GM23248 (cell line): ENCODE measurements around the gene PRR5L. TPM values are rescaled to one million over a fixed set of nuclear protein-coding genes. Genes with fewer than 3 reads are reported as not detected.

Source experiments
- DNase-seq: peaks from one replicate; pipeline ENCODE4 v3.0.0-alpha.2; 2015
- H2AFZ ChIP-seq: fragments of 200-600 bp; sonication (generic); 2 replicates; pipeline ENCODE4 v1.6.1; 2016; ENCODE audit warnings: antibody characterized with exemption
- H3F3A ChIP-seq: fragments of 200-600 bp; sonication (generic); 2 replicates; pipeline ENCODE4 v1.6.1; 2016; ENCODE audit warnings: mild to moderate bottlenecking, antibody characterized with exemption, mixed run types; ENCODE audit not compliant: insufficient read depth
- H3K27ac ChIP-seq: fragments of 200-600 bp; sonication (generic); 2 replicates; pipeline ENCODE4 v1.5.1; 2016; ENCODE audit warnings: mild to moderate bottlenecking
- H3K27me3 ChIP-seq: fragments of 200-600 bp; sonication (generic); replicated peaks from 2 replicates; pipeline ENCODE4 v1.6.1; 2016; ENCODE audit warnings: mild to moderate bottlenecking; ENCODE audit not compliant: insufficient read depth
- H3K36me3 ChIP-seq: fragments of 200-600 bp; sonication (generic); 2 replicates; pipeline ENCODE4 v1.6.1; 2016; ENCODE audit warnings: low read depth, mild to moderate bottlenecking
- H3K4me1 ChIP-seq: fragments of 200-600 bp; sonication (generic); 2 replicates; pipeline ENCODE4 v1.6.1; 2016; ENCODE audit warnings: mild to moderate bottlenecking; ENCODE audit not compliant: insufficient read depth
- H3K4me2 ChIP-seq: fragments of 200-600 bp; sonication (generic); one replicate; pipeline ENCODE4 v1.6.1; 2016; ENCODE audit warnings: mild to moderate bottlenecking; ENCODE audit not compliant: unreplicated experiment
- H3K4me3 ChIP-seq: fragments of 200-600 bp; sonication (generic); 2 replicates; pipeline ENCODE4 v1.5.1; 2016; ENCODE audit warnings: mild to moderate bottlenecking
- H3K79me2 ChIP-seq: fragments of 200-600 bp; sonication (generic); 2 replicates; pipeline ENCODE4 v1.6.1; 2016; ENCODE audit warnings: mild to moderate bottlenecking; ENCODE audit not compliant: insufficient read depth
- H3K9ac ChIP-seq: fragments of 200-600 bp; sonication (generic); 2 replicates; pipeline ENCODE4 v1.6.1; 2016; ENCODE audit warnings: mild to moderate bottlenecking
- H3K9me2 ChIP-seq: fragments of 200-600 bp; sonication (generic); 2 replicates; pipeline ENCODE4 v1.6.1; 2016; ENCODE audit warnings: mixed run types, mild to moderate bottlenecking, moderate library complexity; ENCODE audit not compliant: insufficient read depth
- H3K9me3 ChIP-seq: fragments of 200-600 bp; sonication (generic); one replicate; pipeline ENCODE4 v1.6.1; 2017; ENCODE audit warnings: low read depth
- H4K20me1 ChIP-seq: fragments of 200-600 bp; sonication (generic); 2 replicates; pipeline ENCODE4 v1.6.0; 2016; ENCODE audit not compliant: insufficient read depth
- EZH2 ChIP-seq: fragments of 200-600 bp; sonication (generic); IDR thresholded peaks from 2 replicates; pipeline ENCODE4 v1.6.1; 2018; ENCODE audit warnings: antibody characterized with exemption, mild to moderate bottlenecking; ENCODE audit not compliant: insufficient read depth, poor library complexity, severe bottlenecking
- EZH2phosphoT487 ChIP-seq: fragments of 200-600 bp; sonication (generic); IDR thresholded peaks from 2 replicates; pipeline ENCODE4 v1.6.1; 2018; ENCODE audit warnings: antibody characterized with exemption, moderate library complexity, mild to moderate bottlenecking, low read depth; ENCODE audit not compliant: insufficient read depth
- WGBS, 2 experiments: methylation state at CpG; one replicate each; pipeline ENCODE4 v1.1.6; 2015 to 2017; ENCODE audit warnings: low lambda C conversion rate in 2 of 2, low coverage in 1 of 2; ENCODE audit errors: missing lambda C conversion rate in 2 of 2; 5-methylcytosine and 5-hydroxymethylcytosine counted together
- in situ Hi-C: fragments of 300-500 bp; cut with MboI; formaldehyde crosslinking; loops from 2 replicates; pipeline ENCODE4 v1.15.0; 2020
- polyA plus RNA-seq: library from polyadenylated mRNA; unstranded; fragments of >200 nt; fragmentation: Nextera tagmentation; extraction: Ambion mirVana; gene quantifications from 2 replicates; pipeline ENCODE4 v1.2.1, GENCODE V29; 2016
- total RNA-seq: library from RNA; depleted of rRNA; stranded (reverse); fragments of >200 nt; shearing (Covaris generic); gene quantifications from 2 replicates; pipeline ENCODE4 v1.2.3, GENCODE V29; 2014

Gene PRR5L
- total and polyA plus RNA-seq, 2 experiments from 2014 or later: 9.0 to 29.8 TPM

DNA sequence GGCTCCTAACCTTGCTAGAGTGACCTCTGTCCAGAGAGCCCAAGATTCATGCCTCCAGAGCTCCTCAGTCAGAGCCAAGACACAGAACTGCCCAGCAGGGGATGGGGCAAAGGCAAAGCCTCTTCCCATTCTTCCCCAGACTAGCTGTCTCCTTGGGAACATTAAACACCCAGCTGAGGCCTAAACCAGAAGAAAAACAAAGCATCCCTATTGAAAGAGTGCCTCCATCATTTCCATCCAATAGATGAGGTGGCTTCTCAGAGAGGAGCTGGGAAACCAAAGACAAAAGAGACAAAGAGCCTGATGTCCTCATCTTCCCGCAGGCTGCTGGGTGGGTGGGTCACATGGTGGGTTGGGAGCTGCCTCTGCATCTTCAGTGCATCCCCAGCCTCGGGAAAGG is 44.3 kb upstream of the PRR5L start:
- no peak overlapping the region for H3K4me3 ChIP-seq
- no peaks in the 10 kb centered on the region for H3K9me3 ChIP-seq
- no peak overlapping the region for H3K4me2 ChIP-seq
- no peak overlapping the region for H3K27ac ChIP-seq
- H2AFZ ChIP-seq: no peak overlapping the region
- DNase-seq: no peak
- no peaks in the 10 kb centered on the region for H3K79me2 ChIP-seq
- peaks cover 21% of the 10 kb centered on the region for H3K4me1 ChIP-seq
- no peaks in the 10 kb centered on the region for H4K20me1 ChIP-seq
- H3K9me2 ChIP-seq: no peaks in the 10 kb centered on the region
- in situ Hi-C loops: loop anchor here (10.0 kb wide), 1 partner anchor 217 kb away; no protein-coding TSS in a partner anchor
- 52 to 56% methylated on average over 2 of the region's 2 CpGs for WGBS, 2 experiments
- no peak for TF ChIP-seq EZH2phosphoT487
- TF ChIP-seq EZH2: no peak
- peaks cover 15% of the 10 kb centered on the region for H3F3A ChIP-seq
- no peaks in the 10 kb centered on the region for H3K36me3 ChIP-seq
- H3K9ac ChIP-seq: no peak overlapping the region
- peaks cover 28% of the 10 kb centered on the region for H3K27me3 ChIP-seq

DNA sequence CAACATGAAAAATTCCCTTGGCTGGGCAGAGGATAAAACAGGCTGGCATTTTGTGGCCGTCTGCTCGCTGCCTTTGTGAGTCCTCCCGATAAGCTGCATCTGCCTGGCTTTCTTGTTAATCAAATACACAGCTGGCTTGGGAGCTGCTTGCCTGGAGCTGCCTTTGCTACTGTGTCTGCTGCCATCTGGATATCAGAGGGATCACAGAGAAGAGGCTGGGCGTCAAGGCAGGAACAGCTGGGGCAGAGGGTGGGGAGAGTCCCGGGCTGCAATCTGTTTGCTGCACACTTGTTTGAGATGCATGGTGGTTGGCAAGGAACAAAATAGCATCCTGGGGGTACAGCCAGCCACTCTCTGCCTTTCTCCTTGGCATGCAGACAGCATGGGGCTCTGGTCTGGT is 42.9 kb upstream of the PRR5L start:
- Histone ChIP-seq H3K4me3 (no peak overlapping the region), H3K4me2 (no peak overlapping the region), H3K27me3 (0 out of 2 replicates have a peak, but pooled peaks cover 16% of the 10 kb centered on the region), H2AFZ (no peak overlapping the region), H3K36me3 (no peaks in the 10 kb centered on the region), H3K4me1 (peaks cover 21% of the 10 kb centered on the region), H4K20me1 (no peaks in the 10 kb centered on the region), H3K9ac (no peak overlapping the region), H3F3A (peaks cover 15% of the 10 kb centered on the region), H3K9me3 (no peaks in the 10 kb centered on the region), H3K79me2 (no peaks in the 10 kb centered on the region), H3K9me2 (no peaks in the 10 kb centered on the region), H3K27ac (no peak overlapping the region)
- in situ Hi-C loops: loop anchor here (10.0 kb wide), 1 partner anchor 218 kb away; no protein-coding TSS in a partner anchor
- no peak for DNase-seq
- TF ChIP-seq EZH2: no peak
- TF ChIP-seq EZH2phosphoT487: no peak
- 53 to 58% methylated on average over 5 of the region's 5 CpGs for WGBS, 2 experiments

DNA sequence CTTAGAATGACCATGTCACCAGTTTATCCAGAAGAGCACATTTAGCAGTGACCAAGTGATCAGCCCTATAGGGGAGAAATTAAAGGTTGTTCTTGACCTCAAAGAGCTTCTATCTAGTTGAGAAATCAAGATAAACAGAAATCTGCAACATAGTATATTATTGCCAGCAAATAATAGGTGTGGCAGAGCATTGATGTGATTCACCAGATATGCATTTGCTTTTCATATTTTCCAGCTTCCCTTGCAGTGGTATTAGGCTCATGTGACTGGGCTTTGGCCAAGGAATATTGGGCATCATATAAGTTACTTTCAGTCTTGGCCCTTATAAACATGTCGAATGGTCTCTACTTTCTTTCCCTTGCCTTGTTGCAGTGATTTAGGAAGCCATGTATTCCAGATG is 41.4 kb upstream of the PRR5L start:
- Histone ChIP-seq H3K4me2 (peak overlapping the region; percentile 2), H2AFZ (no peak overlapping the region), H3K4me3 (no peak overlapping the region), H3K27me3 (0 out of 2 replicates have a peak, but pooled peaks cover 11% of the 10 kb centered on the region), H4K20me1 (no peaks in the 10 kb centered on the region), H3K4me1 (peaks cover 9% of the 10 kb centered on the region), H3K36me3 (no peaks in the 10 kb centered on the region), H3K9me3 (no peaks in the 10 kb centered on the region), H3K27ac (no peak overlapping the region), H3K9ac (no peak overlapping the region), H3K79me2 (no peaks in the 10 kb centered on the region), H3F3A (peaks cover 3% of the 10 kb centered on the region), H3K9me2 (no peaks in the 10 kb centered on the region)
- in situ Hi-C loops: loop anchor here (10.0 kb wide), 1 partner anchor 220 kb away; no protein-coding TSS in a partner anchor
- TF ChIP-seq EZH2phosphoT487 (no peak), EZH2 (no peak)
- peak; percentile 51 for DNase-seq
- WGBS, 2 experiments: 38 to 53% methylated on average over 1 of the region's 1 CpG

DNA sequence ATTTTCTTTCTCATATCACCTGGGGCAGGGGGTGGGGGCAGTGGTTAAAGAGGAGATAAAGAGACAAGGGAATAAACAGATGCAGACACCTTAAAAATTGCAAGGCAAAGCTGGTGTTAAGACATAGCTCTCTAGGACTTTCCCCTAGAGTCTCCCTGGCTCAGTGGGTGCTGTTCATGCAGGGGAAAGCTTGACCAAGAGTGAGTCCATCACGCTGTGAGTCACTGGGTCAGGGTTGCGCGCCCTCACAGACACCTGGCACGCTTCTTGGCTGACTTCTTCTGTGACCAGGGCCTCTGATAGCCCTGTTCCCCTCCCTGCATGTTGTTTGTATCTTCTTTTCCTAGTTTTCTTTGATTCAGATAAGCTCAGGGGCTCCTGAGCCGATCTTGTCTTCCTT is 38.7 kb upstream of the PRR5L start:
- Histone ChIP-seq H3K4me2 (no peak overlapping the region), H3K9me3 (no peaks in the 10 kb centered on the region), H3K27ac (no peak overlapping the region), H4K20me1 (no peaks in the 10 kb centered on the region), H2AFZ (no peak overlapping the region), H3K36me3 (no peaks in the 10 kb centered on the region), H3K4me1 (peaks cover 7% of the 10 kb centered on the region; the same call in 1 of the 2 replicates), H3F3A (no peaks in the 10 kb centered on the region), H3K9ac (no peak overlapping the region), H3K27me3 (peaks cover 23% of the 10 kb centered on the region), H3K9me2 (no peaks in the 10 kb centered on the region), H3K4me3 (no peak overlapping the region), H3K79me2 (no peaks in the 10 kb centered on the region)
- in situ Hi-C loops: loop anchor here (10.0 kb wide), 1 partner anchor 223 kb away; no protein-coding TSS in a partner anchor
- WGBS, 2 experiments: 61 to 82% methylated on average over 4 to 5 of the region's 5 CpGs
- TF ChIP-seq EZH2phosphoT487 (no peak), EZH2 (no peak)
- DNase-seq: no peak
